K562 (cell line): ENCODE measurements around the gene DNAJC1. TPM values are rescaled to one million over a fixed set of nuclear protein-coding genes. Genes with fewer than 3 reads are reported as not detected.

Experiments used
- ATAC-seq: fragments of 200-7000 bp; cut with Tn5 transposase; 3 replicates; pipeline ENCODE4 v1.9.1; 2020; ENCODE audit warnings: moderate library complexity
- BruUV-seq: library from RNA; stranded (reverse); fragments of 400-500 nt; replicated peaks from 2 replicates; lab custom pipeline; 2021; lab: Mats Ljungman, UMichigan
- CTCF ChIA-PET: fragments of 300-600 bp; formaldehyde crosslinking; extraction: SDS; loops from one replicate; lab custom pipeline; 2021; ENCODE audit warnings: low intra/inter-chr PET ratio; lab: Yijun Ruan, JAX
- POLR2A ChIA-PET: fragments of 300-600, 350-650 bp; sonication (Branson Sonifier 250); formaldehyde crosslinking; extraction: SDS; loops from one replicate; lab custom pipeline; 2021; ENCODE audit warnings: antibody characterized with exemption, inconsistent platforms; lab: Yijun Ruan, JAX
- DNase-seq, 4 experiments: peaks; one replicate each; pipeline versions ENCODE4 v3.0.0 to v3.0.0-alpha.2; 2011 to 2018; ENCODE audit warnings: low spot score in 3 of 4, mixed read lengths in 3 of 4; ENCODE audit errors: extremely low read depth in 1 of 4
- FAIRE-seq: peaks from 2 replicates; lab custom pipeline; 2011; peaks lifted over from hg19 to GRCh38; lab: Jason Lieb, UNC
- H2AFZ ChIP-seq: 2 replicates; pipeline ENCODE4 v1.6.0; 2011; ENCODE audit warnings: low read depth, low read length, control low read depth, inconsistent platforms
- H3K27ac ChIP-seq: fragments of 200-600 bp; 3 replicates; pipeline ENCODE4 v1.8.0; 2011; ENCODE audit warnings: low read depth, mild to moderate bottlenecking, control low read depth, inconsistent platforms, low read length, moderate library complexity, mixed read lengths; ENCODE audit errors: extremely low read depth
- H3K27me3 ChIP-seq, 2 experiments: fragments of 300-600 bp in 1 of 2; 2 replicates in 1 of 2; 3 replicates in 1 of 2; pipeline versions ENCODE4 v1.6.0 to v1.8.0; 2011; ENCODE audit warnings: inconsistent platforms in 2 of 2, low read length in 2 of 2, mild to moderate bottlenecking in 1 of 2, mixed read lengths in 1 of 2, moderate library complexity in 1 of 2; ENCODE audit not compliant: control insufficient read depth in 2 of 2, insufficient read depth in 2 of 2
- H3K36me3 ChIP-seq: fragments of 300-600 bp; 3 replicates; pipeline ENCODE4 v1.8.0; 2011; ENCODE audit warnings: mild to moderate bottlenecking, low read length, inconsistent platforms; ENCODE audit not compliant: control insufficient read depth, insufficient read depth
- H3K4me1 ChIP-seq, 2 experiments: fragments of 200-600 bp in 1 of 2; replicated peaks in 1 of 2; 2 replicates in 1 of 2; 3 replicates in 1 of 2; pipeline versions ENCODE4 v1.5.1 to v1.8.0; 2011; ENCODE audit warnings: inconsistent platforms in 2 of 2, low read length in 2 of 2, mild to moderate bottlenecking in 1 of 2, mixed read lengths in 1 of 2, moderate library complexity in 1 of 2; ENCODE audit not compliant: control insufficient read depth in 2 of 2, insufficient read depth in 2 of 2
- H3K4me2 ChIP-seq: 2 replicates; pipeline ENCODE4 v1.6.1; 2011; ENCODE audit warnings: low read length, control low read depth, inconsistent platforms, mixed read lengths; ENCODE audit not compliant: insufficient read depth
- H3K4me3 ChIP-seq: fragments of 200-600 bp; sonication (generic), shearing (Covaris generic); 2 replicates; pipeline ENCODE4 v1.5.1; 2016; ENCODE audit warnings: control low read depth, inconsistent platforms
- H3K79me2 ChIP-seq: fragments of 200-600 bp; 3 replicates; pipeline ENCODE4 v1.8.0; 2011; ENCODE audit warnings: low read length, inconsistent platforms; ENCODE audit not compliant: control insufficient read depth, insufficient read depth
- H3K9ac ChIP-seq, 2 experiments: 2 replicates each; pipeline versions ENCODE4 v1.6.0 to v1.6.1; 2011; ENCODE audit warnings: low read depth in 2 of 2, low read length in 2 of 2, control low read depth in 1 of 2, inconsistent platforms in 1 of 2, mild to moderate bottlenecking in 1 of 2, mixed read lengths in 1 of 2; ENCODE audit not compliant: insufficient read depth in 1 of 2
- H3K9me1 ChIP-seq: one replicate; pipeline ENCODE4 v1.6.0; 2011; ENCODE audit warnings: inconsistent platforms, mild to moderate bottlenecking, low read length, moderate library complexity; ENCODE audit not compliant: control insufficient read depth, insufficient read depth
- H3K9me3 ChIP-seq: replicated peaks from 2 replicates; pipeline ENCODE4 v1.5.1; 2011; ENCODE audit warnings: low read depth, low read length, inconsistent platforms; ENCODE audit not compliant: control insufficient read depth, insufficient read depth
- H4K20me1 ChIP-seq: replicated peaks from 2 replicates; pipeline ENCODE4 v1.6.1; 2011; ENCODE audit warnings: low read length, inconsistent platforms, mixed read lengths; ENCODE audit not compliant: control insufficient read depth, insufficient read depth
- CBFA2T2 ChIP-seq: fragments of 450-650 bp; conservative IDR thresholded peaks from 2 replicates; pipeline ENCODE4 v1.6.1; 2017; ENCODE audit warnings: mild to moderate bottlenecking
- DDX20 ChIP-seq: fragments of 450-650 bp; IDR thresholded peaks from 2 replicates; pipeline ENCODE4 v1.6.1; 2016; ENCODE audit warnings: missing genetic modification characterization, low read depth, mild to moderate bottlenecking, missing compliant biosample characterization, moderate library complexity
- ETS1 ChIP-seq: conservative IDR thresholded peaks from 2 replicates; pipeline ENCODE4 v1.6.1; 2011; ENCODE audit warnings: low read depth, mild to moderate bottlenecking, low read length; ENCODE audit not compliant: control insufficient read depth
- EWSR1 ChIP-seq: fragments of 450-650 bp; IDR thresholded peaks from 2 replicates; pipeline ENCODE4 v1.6.1; 2018; ENCODE audit warnings: borderline replicate concordance, mild to moderate bottlenecking, low read depth, moderate library complexity; ENCODE audit not compliant: partially characterized antibody
- HDAC3 ChIP-seq: fragments of 450-650 bp; IDR thresholded peaks from 2 replicates; pipeline ENCODE4 v1.6.1; 2018; ENCODE audit warnings: borderline replicate concordance, mild to moderate bottlenecking, moderate library complexity; ENCODE audit not compliant: partially characterized antibody
- MYNN ChIP-seq, 2 experiments: sonication (generic); formaldehyde crosslinking in 1 of 2; IDR thresholded peaks; 2 replicates each; pipeline versions ENCODE4 v1.5.0 to v1.6.1; 2016 to 2020; ENCODE audit warnings: antibody characterized with exemption in 1 of 2, missing genetic modification reagents in 1 of 2
- RBM34 ChIP-seq: fragments of 200-400 bp; formaldehyde crosslinking; IDR thresholded peaks from 2 replicates; pipeline ENCODE4 v1.6.1; 2018; ENCODE audit warnings: low read length, borderline replicate concordance; ENCODE audit not compliant: insufficient read depth
- TRIM28 ChIP-seq: fragments of 450-650 bp; IDR thresholded peaks from 2 replicates; pipeline ENCODE4 v1.6.1; 2017
- ZBTB2 ChIP-seq: fragments of 450-650 bp; IDR thresholded peaks from 2 replicates; pipeline ENCODE4 v1.6.1; 2016; ENCODE audit warnings: antibody characterized with exemption
- ZNF316 ChIP-seq: fragments of 450-650 bp; IDR thresholded peaks from 2 replicates; pipeline ENCODE4 v1.6.1; 2016
- ZNF695 ChIP-seq: fragments of 450-650 bp; formaldehyde crosslinking; IDR thresholded peaks from 2 replicates; pipeline ENCODE4 v1.4.0; 2020; ENCODE audit warnings: mild to moderate bottlenecking, moderate library complexity
- WGBS: fragments of 100-300 bp; shearing (Covaris generic); methylation state at CpG from one replicate; pipeline ENCODE4 v1.1.6; 2016; ENCODE audit warnings: low coverage, mixed read lengths; ENCODE audit not compliant: insufficient coverage; ENCODE audit errors: missing lambda C conversion rate; 5-methylcytosine and 5-hydroxymethylcytosine counted together
- in situ Hi-C: fragments of 300-500 bp; cut with MboI; formaldehyde crosslinking; loops from 4 replicates; pipeline ENCODE4 v1.15.0; 2018; ENCODE audit warnings: inconsistent platforms, mixed read lengths
- intact Hi-C: fragments of 100-400 bp; cut with micrococcal nuclease; formaldehyde crosslinking; loops from 2 replicates; pipeline ENCODE4 v1.14.2; 2022
- polyA plus RNA-seq, 8 experiments: library from polyadenylated mRNA; depleted of rRNA in 4 of 8; stranded (reverse) in 5 of 8; unstranded in 3 of 8; fragments of >200 nt; fragmentation: Nextera tagmentation in 2 of 8; fragmentation: Illumina TruSeq in 1 of 8; extraction: Ambion mirVana in 2 of 8; extraction: Trizol in 1 of 8; gene quantifications; 2 replicates each; pipeline versions ENCODE4 v1.2.1 to v1.2.3, GENCODE V29; 2011 to 2014; ENCODE audit warnings: inconsistent platforms in 1 of 8, missing spikeins in 1 of 8
- total RNA-seq, 7 experiments: library from RNA; depleted of rRNA in 6 of 7; stranded (reverse); fragments of >200 nt in 6 of 7; fragmentation: Illumina TruSeq in 2 of 7; extraction: Trizol in 2 of 7; gene quantifications; 2 replicates each; pipeline versions ENCODE4 v1.2.1 to v1.2.3, GENCODE V29; 2011 to 2021; ENCODE audit warnings: low replicate concordance in 1 of 7

The DNAJC1 gene
- total and polyA plus RNA-seq, 9 of the 15 experiments (the other 6 are each of a cell fraction or from before 2014, with no cell fraction given), result 5.4 to 77.6 (median 40.3) TPM

GRCh38 chr10:21813946-21814345, 189.6 kb downstream of the DNAJC1 start:
- Histone ChIP-seq H3K4me2 (no peak overlapping the region), H3K9ac (no peak overlapping the region), H3K4me3 (no peak overlapping the region), H3K27me3 (no peaks in the 10 kb centered on the region), H3K79me2 (no peaks in the 10 kb centered on the region), H3K9me3 (no peaks in the 10 kb centered on the region), H3K9me1 (no peaks in the 10 kb centered on the region), H2AFZ (no peak overlapping the region), H3K36me3 (no peaks in the 10 kb centered on the region), H3K27ac (no peak overlapping the region), H4K20me1 (no peaks in the 10 kb centered on the region), H3K4me1 (peaks cover 0 to 14% of the 10 kb centered on the region in 2 experiments; a peak in 4 of 5 replicates)
- in situ Hi-C loops (no loop called here), intact Hi-C loops (no loop called here)
- 82% methylated on average over 2 of the region's 2 CpGs for WGBS
- ATAC-seq, result no peak
- BruUV-seq, result no TSS peak
- TF ChIP-seq MYNN (IDR thresholded peaks at IDR 0.05) (no peak), MYNN (CRISPR knock-in tag; IDR thresholded peaks at IDR 0.05) (no peak), ZNF316 (no peak), CBFA2T2 (no peak), TRIM28 (no peak), HDAC3 (no peak), DDX20 (tag) (no peak), RBM34 (no peak), EWSR1 (no peak), ZNF695 (CRISPR knock-in tag) (no peak), ETS1 (no peak), ZBTB2 (no peak)
- DNase-seq, result no peak
- FAIRE-seq, result no peak
- POLR2A ChIA-PET, result no interaction called here
- CTCF ChIA-PET, result no interaction called here
